Measurements from ENCODE around the gene RPS26. TPM values are rescaled to one million over a fixed set of nuclear protein-coding genes. Genes with fewer than 3 reads are reported as not detected.
A peak's percentile ranks its signal among the peaks of the same experiment; 100 is the strongest.

The RPS26 gene
- total and polyA plus RNA-seq, 9 of the 15 experiments (the other 6 are each of a cell fraction or from before 2014, with no cell fraction given): 70.2 to 1,589 (median 852) TPM

- TF ChIP-seq ZBTB12 (CRISPR knock-in tag; IDR thresholded peaks at IDR 0.05): no peak
- peak; percentile 64 to 67 (median 65) for TF ChIP-seq CTCF (IDR thresholded peaks at IDR 0.05 in 2 of 3, conservative IDR thresholded peaks at IDR 0.05 in 1 of 3; ENCODE audit: insufficient read depth in 2 of 3, low read depth in 1 of 3, low read length in 3 of 3)
- TF ChIP-seq NR1H2 (CRISPR knock-in tag; IDR thresholded peaks at IDR 0.05): no peak
- TF ChIP-seq FOXJ2 (tag; IDR thresholded peaks at IDR 0.05): no peak
- TF ChIP-seq KDM2B (CRISPR knock-in tag; IDR thresholded peaks at IDR 0.05): no peak
- no peak for TF ChIP-seq ZNF175 (CRISPR knock-in tag; IDR thresholded peaks at IDR 0.05; ENCODE audit: low read depth)
- TF ChIP-seq KLF6 (CRISPR knock-in tag; IDR thresholded peaks at IDR 0.05; ENCODE audit: borderline replicate concordance): no peak
- no peak for TF ChIP-seq ZBTB17 (CRISPR knock-in tag; IDR thresholded peaks at IDR 0.05)
- peak; percentile 69 for TF ChIP-seq ZSCAN32 (CRISPR knock-in tag; IDR thresholded peaks at IDR 0.05)
- TF ChIP-seq SUPT5H (IDR thresholded peaks at IDR 0.05): no peak
- TF ChIP-seq KAT7 (CRISPR knock-in tag; IDR thresholded peaks at IDR 0.05; ENCODE audit: borderline replicate concordance): no peak
- no peak for TF ChIP-seq HDAC6 (IDR thresholded peaks at IDR 0.05; ENCODE audit: low read depth, low read length)
- no peak for TF ChIP-seq MTA3 (IDR thresholded peaks at IDR 0.05; ENCODE audit: borderline replicate concordance)
- TF ChIP-seq BHLHE40 (IDR thresholded peaks at IDR 0.05; ENCODE audit: low read length): no peak
- no peak for TF ChIP-seq ETV6 (IDR thresholded peaks at IDR 0.05; ENCODE audit: borderline replicate concordance in 1 of 2, low read depth in 2 of 2, low read length in 1 of 2)
- TF ChIP-seq ETV6 (CRISPR knock-in tag; IDR thresholded peaks at IDR 0.05; ENCODE audit: borderline replicate concordance): no peak
- no peak for TF ChIP-seq MLX (CRISPR knock-in tag; conservative IDR thresholded peaks at IDR 0.05)
- no peak for TF ChIP-seq DMBX1 (CRISPR knock-in tag; IDR thresholded peaks at IDR 0.05; ENCODE audit: borderline replicate concordance)
- TF ChIP-seq HIVEP1 (CRISPR knock-in tag; IDR thresholded peaks at IDR 0.05): no peak
- TF ChIP-seq POLR3G (IDR thresholded peaks at IDR 0.05; ENCODE audit: extremely low read depth, insufficient read length, insufficient replicate concordance): no peak
- TF ChIP-seq ZNF561 (CRISPR knock-in tag; conservative IDR thresholded peaks at IDR 0.05): no peak
- no peak for TF ChIP-seq THAP12 (CRISPR knock-in tag; IDR thresholded peaks at IDR 0.05)
Observed at GRCh38 chr12:56078931-56079722, 37.4 kb downstream of the RPS26 start (continued).
